ENCODE results near the gene CD81.
A peak's percentile ranks its signal among the peaks of the same experiment; 100 is the strongest.
"Not testable (repeated sequence)": the region's sequence is repeated elsewhere in the genome, so short reads cannot be mapped to it uniquely, and the experiment has no call there.

CD81 gene, protein sequence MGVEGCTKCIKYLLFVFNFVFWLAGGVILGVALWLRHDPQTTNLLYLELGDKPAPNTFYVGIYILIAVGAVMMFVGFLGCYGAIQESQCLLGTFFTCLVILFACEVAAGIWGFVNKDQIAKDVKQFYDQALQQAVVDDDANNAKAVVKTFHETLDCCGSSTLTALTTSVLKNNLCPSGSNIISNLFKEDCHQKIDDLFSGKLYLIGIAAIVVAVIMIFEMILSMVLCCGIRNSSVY

DNA sequence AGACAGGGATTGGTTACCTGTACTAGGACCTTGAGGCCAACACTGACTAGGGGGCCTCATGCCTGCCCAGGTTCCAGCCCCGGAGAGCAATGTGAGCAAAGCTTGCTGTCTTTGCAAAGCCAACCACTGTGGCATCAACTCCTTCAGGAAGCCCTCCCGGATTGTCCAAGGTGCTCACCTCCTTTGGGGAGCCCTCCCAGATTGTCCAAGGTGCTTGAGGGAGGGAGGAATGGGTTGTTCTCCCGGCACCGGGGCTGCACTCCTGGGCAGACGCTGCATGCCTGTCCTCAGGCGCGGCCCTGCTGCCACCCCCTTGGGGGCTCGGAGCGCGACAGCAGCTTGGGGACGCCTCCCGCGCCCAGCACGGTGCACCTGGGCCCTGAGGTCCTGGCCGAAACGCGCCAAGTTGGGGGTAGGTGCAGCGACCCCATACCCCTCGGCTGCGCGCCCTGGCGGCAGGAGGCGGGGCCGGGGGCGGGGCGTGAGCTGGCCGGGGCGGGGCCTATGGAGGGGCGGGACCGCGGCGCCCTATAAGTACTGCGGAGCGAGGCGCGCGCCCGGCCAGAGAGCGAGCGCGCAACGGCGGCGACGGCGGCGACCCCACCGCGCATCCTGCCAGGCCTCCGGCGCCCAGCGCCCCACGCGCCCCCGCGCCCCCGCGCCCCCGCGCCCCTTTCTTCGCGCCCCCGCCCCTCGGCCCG is at the start of gene CD81:
Gene CD81, plus strand, starts transcription at position 560 of the 701 bp plus-strand sequence. CDS start 240 bp downstream, outside the sequence.
- no peak for DNase-seq (ENCODE audit: low read depth)
- H3K4me3 ChIP-seq (ENCODE audit: low read length): peak within 1 kb of the TSS; percentile 97
- TF ChIP-seq, protein P1, sequence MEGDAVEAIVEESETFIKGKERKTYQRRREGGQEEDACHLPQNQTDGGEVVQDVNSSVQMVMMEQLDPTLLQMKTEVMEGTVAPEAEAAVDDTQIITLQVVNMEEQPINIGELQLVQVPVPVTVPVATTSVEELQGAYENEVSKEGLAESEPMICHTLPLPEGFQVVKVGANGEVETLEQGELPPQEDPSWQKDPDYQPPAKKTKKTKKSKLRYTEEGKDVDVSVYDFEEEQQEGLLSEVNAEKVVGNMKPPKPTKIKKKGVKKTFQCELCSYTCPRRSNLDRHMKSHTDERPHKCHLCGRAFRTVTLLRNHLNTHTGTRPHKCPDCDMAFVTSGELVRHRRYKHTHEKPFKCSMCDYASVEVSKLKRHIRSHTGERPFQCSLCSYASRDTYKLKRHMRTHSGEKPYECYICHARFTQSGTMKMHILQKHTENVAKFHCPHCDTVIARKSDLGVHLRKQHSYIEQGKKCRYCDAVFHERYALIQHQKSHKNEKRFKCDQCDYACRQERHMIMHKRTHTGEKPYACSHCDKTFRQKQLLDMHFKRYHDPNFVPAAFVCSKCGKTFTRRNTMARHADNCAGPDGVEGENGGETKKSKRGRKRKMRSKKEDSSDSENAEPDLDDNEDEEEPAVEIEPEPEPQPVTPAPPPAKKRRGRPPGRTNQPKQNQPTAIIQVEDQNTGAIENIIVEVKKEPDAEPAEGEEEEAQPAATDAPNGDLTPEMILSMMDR (conservative IDR thresholded peaks at IDR 0.05; ENCODE audit: low read length): no peak

DNA sequence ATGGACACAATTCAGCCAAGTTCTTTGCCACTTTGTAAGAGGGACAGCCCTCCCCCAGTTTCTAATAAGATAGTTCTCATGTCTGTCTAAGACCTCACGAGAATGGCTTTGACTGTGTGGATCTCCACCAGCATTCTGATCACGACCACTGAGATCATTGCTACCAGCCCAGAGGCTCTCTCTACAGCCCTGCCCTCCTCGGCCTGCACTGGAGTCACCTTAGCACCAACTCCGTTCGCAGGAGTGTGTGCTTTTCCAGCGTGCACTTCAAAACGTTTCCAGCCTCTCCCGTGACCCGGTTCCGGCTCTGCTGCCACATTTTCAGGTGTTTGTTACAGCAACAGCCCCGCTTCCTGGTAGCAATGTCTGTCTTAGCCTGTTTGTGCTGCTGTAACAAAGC is 49.1 kb upstream of the CD81 start:
- DNase-seq (ENCODE audit: low read depth): no peak
- H3K4me3 ChIP-seq (ENCODE audit: low read length): no peak overlapping the region
- TF ChIP-seq, protein P1 (conservative IDR thresholded peaks at IDR 0.05; ENCODE audit: low read length): no peak

DNA sequence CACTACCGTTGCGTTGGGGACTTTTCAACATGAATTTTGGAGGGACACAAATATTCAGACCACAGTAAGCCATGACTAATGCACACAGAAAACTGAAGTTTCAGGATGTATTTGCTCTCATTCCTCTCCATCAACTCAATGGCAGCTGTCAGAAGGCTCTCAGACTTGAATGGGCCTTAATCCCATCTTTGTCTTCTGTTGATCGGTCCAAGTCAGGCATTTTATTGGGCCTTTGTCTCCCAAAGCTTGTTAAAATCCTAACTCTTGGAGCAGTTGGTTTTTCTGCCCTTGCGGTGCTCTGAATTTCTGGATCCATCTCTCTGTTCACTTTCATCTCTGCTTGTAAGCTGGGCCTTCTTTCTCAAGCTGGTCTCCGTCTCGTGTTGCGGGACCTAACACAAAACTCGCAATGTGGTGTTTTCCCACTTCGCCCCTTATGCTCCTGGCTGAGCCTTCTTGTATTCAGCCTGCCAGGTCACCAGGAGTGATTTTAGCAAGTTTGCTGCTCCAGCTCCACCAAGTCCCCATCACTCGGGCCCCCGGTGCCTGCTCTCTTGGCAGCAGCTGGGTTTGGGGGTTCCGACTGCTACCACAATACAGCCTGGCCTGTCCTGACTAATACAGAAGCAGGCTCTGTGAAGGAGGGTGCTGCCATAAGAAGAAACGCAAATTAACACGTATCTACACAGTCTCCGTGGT is 48.3 kb upstream of the CD81 start:
- TF ChIP-seq, protein P1 (conservative IDR thresholded peaks at IDR 0.05; ENCODE audit: low read length): no peak
- DNase-seq (ENCODE audit: low read depth): no peak
- H3K4me3 ChIP-seq (ENCODE audit: low read length): no peak overlapping the region

DNA sequence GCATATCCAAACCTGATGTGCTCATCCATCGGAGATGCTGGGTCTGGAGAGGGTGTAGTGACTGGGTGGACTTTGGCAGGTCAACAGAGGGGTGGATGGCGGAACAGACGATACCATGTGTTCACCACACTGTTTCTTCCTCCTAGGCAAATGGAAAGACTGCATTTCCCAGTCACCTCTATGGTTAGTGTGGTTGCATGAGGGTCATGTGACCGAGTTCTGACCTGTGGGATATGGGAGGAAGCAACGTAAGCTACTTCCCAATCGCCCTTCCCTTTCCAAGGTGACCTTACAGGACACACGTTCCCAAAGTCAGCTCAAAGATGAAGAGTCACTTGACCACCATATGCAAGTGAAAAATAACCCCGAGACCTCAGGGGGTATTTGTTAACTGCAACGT is 47.6 kb upstream of the CD81 start:
- TF ChIP-seq, protein P1 (conservative IDR thresholded peaks at IDR 0.05; ENCODE audit: low read length): no peak
- no peak overlapping the region for H3K4me3 ChIP-seq (ENCODE audit: low read length)
- no peak for DNase-seq (ENCODE audit: low read depth)

DNA sequence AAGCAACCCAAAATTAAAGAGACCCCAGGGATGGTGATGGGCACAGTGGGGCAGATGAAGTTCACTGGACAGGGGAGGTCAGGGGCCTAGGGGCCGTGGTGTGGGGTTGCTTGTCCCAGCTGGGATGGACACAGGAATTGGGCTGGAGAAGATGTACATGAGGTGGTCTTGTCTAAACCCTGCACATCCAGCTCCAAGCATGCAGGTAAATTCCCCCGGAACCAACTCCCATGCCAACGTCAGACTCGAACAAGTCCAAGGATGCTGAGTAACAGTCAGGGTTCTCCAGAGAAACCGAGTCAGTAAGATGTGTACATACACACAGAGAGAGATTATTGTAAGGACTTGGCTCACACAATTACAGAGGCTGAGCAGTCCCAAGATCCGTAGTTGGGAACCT is 46.4 kb upstream of the CD81 start:
- DNase-seq (ENCODE audit: low read depth): no peak
- no peak overlapping the region for H3K4me3 ChIP-seq (ENCODE audit: low read length)
- TF ChIP-seq, protein P1 (conservative IDR thresholded peaks at IDR 0.05; ENCODE audit: low read length): no peak

DNA sequence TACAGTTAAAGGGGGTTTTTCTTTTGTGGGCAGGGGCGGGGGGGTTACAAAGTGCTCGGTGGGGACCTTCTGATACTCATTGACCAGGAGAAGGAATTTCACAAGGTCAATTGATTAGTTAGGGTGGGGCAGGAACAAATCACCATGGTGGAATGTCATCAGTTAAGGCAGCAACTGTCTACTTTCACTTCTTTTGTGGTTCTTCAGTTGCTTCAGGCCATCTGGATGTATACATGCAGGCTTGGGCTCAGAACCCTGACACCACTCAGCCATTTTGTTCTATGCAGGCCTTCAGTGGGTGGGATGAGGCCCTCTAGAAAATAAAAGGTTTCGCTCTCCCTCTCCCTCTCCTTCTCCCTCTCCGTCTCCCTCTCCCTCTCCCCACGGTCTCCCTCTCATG is 45.7 kb upstream of the CD81 start:
- DNase-seq (ENCODE audit: low read depth): no peak
- TF ChIP-seq, protein P1 (conservative IDR thresholded peaks at IDR 0.05; ENCODE audit: low read length): no peak

DNA sequence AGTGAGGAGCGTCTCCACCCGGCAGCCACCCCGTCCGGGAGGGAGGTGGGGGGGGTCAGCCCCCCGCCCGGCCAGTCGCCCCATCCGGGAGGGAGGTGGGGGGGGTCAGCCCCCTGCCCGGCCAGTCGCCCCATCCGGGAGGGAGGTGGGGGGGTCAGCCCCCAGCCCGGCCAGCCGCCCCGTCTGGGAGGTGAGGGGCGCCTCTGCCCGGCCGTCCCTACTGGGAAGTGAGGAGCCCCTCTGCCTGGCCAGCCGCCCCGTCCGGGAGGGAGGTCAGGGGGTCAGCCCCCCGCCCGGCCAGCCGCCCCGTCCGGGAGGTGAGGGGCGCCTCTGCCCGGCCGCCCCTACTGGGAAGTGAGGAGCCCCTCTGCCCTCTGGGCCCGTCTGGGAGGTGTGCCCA is 44.5 kb upstream of the CD81 start:
- not testable (repeated sequence) for H3K4me3 ChIP-seq (ENCODE audit: low read length); DNase-seq (ENCODE audit: low read depth)

More for the DNA sequence above, 45.7 kb upstream of the CD81 start:
- H3K4me3 ChIP-seq (ENCODE audit: low read length): no peak overlapping the region

DNA sequence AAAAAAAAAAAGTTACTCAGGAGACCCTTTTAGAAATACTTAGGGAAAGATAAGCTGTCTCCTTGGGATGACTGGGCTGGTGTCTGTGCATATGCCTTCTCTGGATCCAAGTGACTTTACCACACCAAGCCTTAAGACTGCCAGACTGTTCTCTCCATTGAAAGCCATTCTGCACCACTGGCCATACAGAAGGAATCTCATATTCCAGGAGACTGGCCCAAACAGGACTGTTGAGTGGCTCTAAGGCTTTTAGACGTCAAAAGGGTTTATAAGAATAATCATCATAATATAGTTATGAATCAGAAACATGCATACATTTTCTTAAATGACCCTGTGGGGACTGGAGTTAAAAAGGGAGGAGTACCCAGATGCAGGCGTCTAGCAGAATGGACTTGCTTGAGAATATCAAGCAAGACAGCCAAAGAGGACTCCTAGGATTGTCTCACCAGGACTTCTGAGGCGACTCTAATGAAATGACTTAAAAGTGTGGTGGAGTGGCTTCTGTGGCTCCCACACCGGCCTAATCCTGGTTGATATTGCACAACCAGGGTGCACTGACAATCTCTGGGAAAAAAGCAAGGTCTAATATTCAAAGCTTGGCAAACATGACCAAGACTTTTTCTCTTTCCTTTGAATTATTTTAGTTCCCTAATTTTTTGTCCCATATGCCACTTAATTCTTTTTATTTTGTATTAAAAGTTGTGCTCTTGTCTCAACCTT is 43.5 kb upstream of the CD81 start:
- not testable (repeated sequence) for H3K4me3 ChIP-seq (ENCODE audit: low read length); DNase-seq (ENCODE audit: low read depth)

DNA sequence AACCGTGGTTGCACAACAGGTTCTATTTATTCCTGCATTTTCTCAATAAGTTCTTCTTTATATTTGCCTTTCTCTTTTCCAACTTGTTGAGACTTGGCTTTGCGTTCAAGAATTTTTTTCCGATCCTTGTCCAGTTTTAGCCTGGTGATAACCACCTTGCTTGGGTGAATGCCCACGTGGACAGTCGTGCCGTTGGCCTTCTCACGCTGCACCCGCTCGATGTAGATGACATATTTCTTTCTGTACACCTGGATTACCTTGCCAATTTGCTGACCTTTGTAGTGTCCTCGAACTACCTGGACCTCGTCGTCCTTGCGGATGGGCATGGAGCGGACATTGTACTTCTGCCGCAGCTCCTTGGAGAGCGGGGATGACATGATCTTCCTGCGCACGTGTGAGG is 41.8 kb upstream of the CD81 start:
- not testable (repeated sequence) for DNase-seq (ENCODE audit: low read depth); H3K4me3 ChIP-seq (ENCODE audit: low read length)

DNA sequence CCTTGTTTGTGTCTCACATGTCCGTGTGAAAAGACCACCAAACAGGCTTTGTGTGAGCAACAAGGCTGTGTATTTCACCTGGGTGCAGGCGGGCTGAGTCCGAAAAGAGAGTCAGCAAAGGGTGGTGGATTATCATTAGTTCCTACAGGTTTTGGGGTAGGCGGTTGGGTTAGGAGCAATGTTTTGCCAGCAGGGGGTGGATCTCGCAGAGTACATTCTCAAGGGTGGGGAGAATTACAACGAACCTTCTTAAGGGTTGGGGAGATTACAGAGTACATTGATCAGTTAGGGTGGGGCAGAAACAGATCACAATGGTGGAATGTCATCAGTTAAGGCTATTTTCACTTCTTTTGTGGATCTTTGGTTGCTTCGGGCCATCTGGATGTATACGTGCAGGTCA is 38.4 kb upstream of the CD81 start:
- not testable (repeated sequence) for DNase-seq (ENCODE audit: low read depth); H3K4me3 ChIP-seq (ENCODE audit: low read length)
